HFF-Myc (cell line): Measurements from ENCODE around the gene SLN.

ENCODE experiments used
- DNase-seq: peaks from one replicate; pipeline ENCODE4 v3.0.0-alpha.2; 2011; ENCODE audit warnings: low read depth; ENCODE audit errors: extremely low read depth
- H3K4me3 ChIP-seq: replicated peaks from 2 replicates; pipeline ENCODE4 v1.5.1; 2011; ENCODE audit warnings: low read depth, mild to moderate bottlenecking, control low read depth, low read length
- CTCF ChIP-seq: IDR thresholded peaks from 2 replicates; pipeline ENCODE4 v1.5.1; 2012; ENCODE audit warnings: mild to moderate bottlenecking, low read depth, low read length, control low read depth; ENCODE audit errors: missing control alignments

The SLN gene

GRCh38 chr11:107736546-107736945 is 24.7 kb upstream of the SLN start:
- no peak for DNase-seq
- no peak for TF ChIP-seq CTCF
- H3K4me3 ChIP-seq, result no peak overlapping the region

- H3K4me3 ChIP-seq, result no peak overlapping the region
- TF ChIP-seq CTCF, result no peak
- DNase-seq, result no peak
Measured at GRCh38 chr11:107733518-107733917, 21.7 kb upstream of the SLN start.

- no peak for TF ChIP-seq CTCF
- no peak for DNase-seq
- H3K4me3 ChIP-seq, result no peak overlapping the region
Measured at GRCh38 chr11:107732689-107733051, 20.8 kb upstream of the SLN start.

GRCh38 chr11:107731941-107732688 is 20.3 kb upstream of the SLN start:
- no peak for TF ChIP-seq CTCF
- DNase-seq, result no peak
- no peak overlapping the region for H3K4me3 ChIP-seq

- no peak for TF ChIP-seq CTCF
- no peak overlapping the region for H3K4me3 ChIP-seq
- DNase-seq, result no peak
Measured at GRCh38 chr11:107722662-107723061, 10.8 kb upstream of the SLN start.

- DNase-seq, result no peak
Measured at GRCh38 chr11:107721207-107721606, 9.4 kb upstream of the SLN start.

More at GRCh38 chr11:107721207-107721606, 9.4 kb upstream of the SLN start:
- H3K4me3 ChIP-seq, result no peak overlapping the region
- TF ChIP-seq CTCF, result no peak
